HCT116 (cell line): ENCODE results near the gene ZNF276. TPM values are rescaled to one million over a fixed set of nuclear protein-coding genes. Genes with fewer than 3 reads are reported as not detected.

Experiments used
- ATAC-seq: fragments of 200-7000 bp; cut with Tn5 transposase; 2 replicates; pipeline ENCODE4 v1.9.1; 2020; ENCODE audit warnings: mild to moderate bottlenecking, moderate library complexity
- BruUV-seq: library from RNA; stranded (reverse); fragments of 400-500 nt; replicated peaks from 2 replicates; lab custom pipeline; 2021; lab: Mats Ljungman, UMichigan
- CTCF ChIA-PET: fragments of 300-600 bp; sonication (Branson Sonifier 250); formaldehyde crosslinking; loops from one replicate; lab custom pipeline; 2021; ENCODE audit warnings: antibody characterized with exemption; lab: Charles Lee
- POLR2A ChIA-PET: fragments of 300-600, 350-600 bp; sonication (Branson Sonifier 250); formaldehyde crosslinking; loops from one replicate; lab custom pipeline; 2021; ENCODE audit warnings: antibody characterized with exemption; lab: Charles Lee
- RAD21 ChIA-PET, 2 experiments: fragments of 300-600 bp; sonication (Branson Sonifier 250); formaldehyde crosslinking; loops; one replicate each; lab custom pipeline; 2023; ENCODE audit warnings: low total read pairs in 2 of 2; ENCODE audit not compliant: uncharacterized antibody in 2 of 2, unreplicated experiment in 2 of 2, low non-redundant PET in 1 of 2; lab: Charles Lee
- DNase-seq: peaks from one replicate; pipeline ENCODE4 v3.0.0-alpha.2; 2010; ENCODE audit warnings: low read depth, low spot score
- H2AFZ ChIP-seq: fragments of 200-600 bp; shearing (Covaris generic), sonication (generic); 2 replicates; pipeline ENCODE4 v1.6.1; 2017; ENCODE audit warnings: low read depth, mixed run types, mixed read lengths, antibody characterized with exemption, low read length; ENCODE audit not compliant: poor library complexity, severe bottlenecking
- H3K27ac ChIP-seq: 2 replicates; pipeline ENCODE4 v1.5.1; 2012; ENCODE audit warnings: low read depth, low read length
- H3K27me3 ChIP-seq: fragments of 200-600 bp; sonication (generic); 2 replicates; pipeline ENCODE4 v1.6.1; 2016; ENCODE audit warnings: mixed run types, low read length, mixed read lengths; ENCODE audit not compliant: insufficient read depth
- H3K36me3 ChIP-seq, 2 experiments: fragments of 200-500 bp in 1 of 2; fragments of 200-600 bp in 1 of 2; sonication (Bioruptor generic) in 1 of 2; sonication (generic) in 1 of 2; 2 replicates each; pipeline versions ENCODE4 v1.5.1 to v1.6.1; 2014 to 2016; ENCODE audit warnings: low read length in 2 of 2, inconsistent platforms in 1 of 2, mixed read lengths in 1 of 2, mixed run types in 1 of 2; ENCODE audit not compliant: insufficient read depth in 2 of 2, control insufficient read depth in 1 of 2
- H3K4me1 ChIP-seq, 2 experiments: fragments of 200-600 bp in 1 of 2; sonication (generic) in 1 of 2; 2 replicates each; pipeline versions ENCODE4 v1.5.1 to v1.6.1; 2012 to 2017; ENCODE audit warnings: low read length in 2 of 2, inconsistent platforms in 1 of 2, mild to moderate bottlenecking in 1 of 2, mixed read lengths in 1 of 2, mixed run types in 1 of 2, moderate library complexity in 1 of 2; ENCODE audit not compliant: insufficient read depth in 2 of 2, control insufficient read depth in 1 of 2
- H3K4me2 ChIP-seq: fragments of 200-600 bp; sonication (generic); 2 replicates; pipeline ENCODE4 v1.6.1; 2017; ENCODE audit warnings: mixed run types, low read length, mixed read lengths
- H3K4me3 ChIP-seq, 2 experiments: fragments of 200-600 bp in 1 of 2; sonication (generic) in 1 of 2; replicated peaks in 1 of 2; 2 replicates each; pipeline ENCODE4 v1.5.1; 2011 to 2016; ENCODE audit warnings: low read length in 2 of 2, control low read depth in 1 of 2, low read depth in 1 of 2, mild to moderate bottlenecking in 1 of 2, mixed read lengths in 1 of 2, mixed run types in 1 of 2
- H3K79me2 ChIP-seq: fragments of 200-600 bp; sonication (generic); 2 replicates; pipeline ENCODE4 v1.6.1; 2017; ENCODE audit warnings: mild to moderate bottlenecking, mixed run types, low read length, moderate library complexity, mixed read lengths; ENCODE audit not compliant: insufficient read depth
- H3K9ac ChIP-seq: fragments of 200-600 bp; sonication (generic); 2 replicates; pipeline ENCODE4 v1.6.1; 2016; ENCODE audit warnings: low read length, mixed read lengths
- H3K9me2 ChIP-seq: fragments of 200-600 bp; sonication (generic), shearing (Covaris generic); 2 replicates; pipeline ENCODE4 v1.6.1; 2017; ENCODE audit warnings: mixed run types, mild to moderate bottlenecking, moderate library complexity; ENCODE audit not compliant: insufficient read depth
- H3K9me3 ChIP-seq, 2 experiments: fragments of 200-500 bp in 1 of 2; fragments of 200-600 bp in 1 of 2; sonication (Bioruptor generic) in 1 of 2; sonication (generic) in 1 of 2; 2 replicates each; pipeline ENCODE4 v1.6.1; 2014 to 2017; ENCODE audit warnings: low read length in 2 of 2, mixed read lengths in 2 of 2, inconsistent platforms in 1 of 2, low read depth in 1 of 2, mild to moderate bottlenecking in 1 of 2, mixed run types in 1 of 2, moderate library complexity in 1 of 2; ENCODE audit not compliant: control insufficient read depth in 1 of 2, insufficient read depth in 1 of 2
- H4K20me1 ChIP-seq: fragments of 200-600 bp; sonication (generic), shearing (Covaris generic); 2 replicates; pipeline ENCODE4 v1.6.1; 2017; ENCODE audit warnings: mixed run types, mild to moderate bottlenecking, moderate library complexity; ENCODE audit not compliant: insufficient read depth
- CEBPB ChIP-seq: IDR thresholded peaks from 2 replicates; pipeline ENCODE4 v1.6.1; 2012; ENCODE audit warnings: low read depth
- CTCF ChIP-seq, 3 experiments: fragments of 200-600 bp in 1 of 3; sonication (generic) in 1 of 3; IDR thresholded peaks in 2 of 3; conservative IDR thresholded peaks in 1 of 3; 2 replicates each; pipeline ENCODE4 v1.5.1; 2012 to 2017; ENCODE audit warnings: low read depth in 2 of 3, low read length in 2 of 3, antibody characterized with exemption in 1 of 3, borderline replicate concordance in 1 of 3, control low read depth in 1 of 3, mild to moderate bottlenecking in 1 of 3, mixed read lengths in 1 of 3, mixed run types in 1 of 3, moderate library complexity in 1 of 3; ENCODE audit not compliant: insufficient read depth in 1 of 3
- RAD21 ChIP-seq: IDR thresholded peaks from 2 replicates; pipeline ENCODE4 v1.6.1; 2012; ENCODE audit warnings: low read depth, mild to moderate bottlenecking
- TCF7L2 ChIP-seq: IDR thresholded peaks from 2 replicates; pipeline ENCODE4 v1.7.0; 2011; ENCODE audit warnings: borderline replicate concordance, inconsistent platforms; ENCODE audit not compliant: insufficient read depth, insufficient read length; ENCODE audit errors: extremely low read depth
- ZBTB33 ChIP-seq: IDR thresholded peaks from 2 replicates; pipeline ENCODE4 v1.6.1; 2011; ENCODE audit warnings: mild to moderate bottlenecking, low read length, moderate library complexity; ENCODE audit not compliant: insufficient replicate concordance; ENCODE audit errors: extremely low read depth
- ZFX ChIP-seq: fragments of 450-650 bp; IDR thresholded peaks from 2 replicates; pipeline ENCODE4 v1.6.1; 2017
- ZNF274 ChIP-seq: fragments of 200-500 bp; sonication (Bioruptor generic); IDR thresholded peaks from 2 replicates; pipeline ENCODE4 v1.6.1; 2014; ENCODE audit warnings: mild to moderate bottlenecking, low read depth, low read length, inconsistent platforms
- intact Hi-C: fragments of 100-400 bp; cut with micrococcal nuclease; formaldehyde crosslinking; loops from 2 replicates; pipeline ENCODE4 v1.10.0; 2022
- total RNA-seq: library from RNA; stranded (reverse); gene quantifications from one replicate; pipeline ENCODE4 v1.2.1, GENCODE V29; 2021; ENCODE audit not compliant: unreplicated experiment

ZNF276 gene
- total RNA-seq, 1 experiment from 2014 or later = 49.9 TPM

GRCh38 chr16:89688395-89688794 is 32.9 kb upstream of the ZNF276 start:
- H3K4me3 ChIP-seq = no peak overlapping the region
- H2AFZ ChIP-seq = no peak overlapping the region
- CTCF ChIA-PET = no interaction called here
- H3K9ac ChIP-seq = no peak overlapping the region
- TF ChIP-seq ZBTB33 (no peak), CEBPB (no peak), ZNF274 (no peak), CTCF (IDR thresholded peaks at IDR 0.05 in 2 of 3, conservative IDR thresholded peaks at IDR 0.05 in 1 of 3; ENCODE audit: borderline replicate concordance in 1 of 3, insufficient read depth in 1 of 3, low read depth in 2 of 3, low read length in 2 of 3) (no peak), ZFX (no peak), TCF7L2 (no peak), RAD21 (no peak)
- TF ChIP-seq, all 23 proteins: peak for 0
- no peaks in the 10 kb centered on the region for H4K20me1 ChIP-seq
- peaks cover 30% of the 10 kb centered on the region for H3K79me2 ChIP-seq
- H3K36me3 ChIP-seq = peaks cover 22 to 61% of the 10 kb centered on the region in 2 experiments; a peak in 3 of 4 replicates
- intact Hi-C loops = no loop called here
- no peaks in the 10 kb centered on the region for H3K27me3 ChIP-seq
- BruUV-seq = no TSS peak
- no peak overlapping the region for H3K27ac ChIP-seq
- DNase-seq (no peak), ATAC-seq (no peak)
- H3K4me2 ChIP-seq = no peak overlapping the region
- peaks cover 9 to 20% of the 10 kb centered on the region in 2 experiments for H3K4me1 ChIP-seq
- H3K9me3 ChIP-seq = peaks cover 6% of the 10 kb centered on the region in 2 experiments; a peak in 2 of 4 replicates
- RAD21 ChIA-PET = no interaction called here
- POLR2A ChIA-PET = no interaction called here
- no peaks in the 10 kb centered on the region for H3K9me2 ChIP-seq
